HUES64 (cell line): Measurements from ENCODE around the gene HSD17B3.

Experiments used
- H3K27ac ChIP-seq: 2 replicates; pipeline ENCODE4 v1.7.0; 2013; ENCODE audit warnings: low read depth, low read length, inconsistent platforms
- H3K27me3 ChIP-seq: 2 replicates; pipeline ENCODE4 v1.6.1; 2013; ENCODE audit warnings: mild to moderate bottlenecking, low read length; ENCODE audit not compliant: insufficient read depth
- H3K36me3 ChIP-seq: 2 replicates; pipeline ENCODE4 v1.6.1; 2013; ENCODE audit warnings: mild to moderate bottlenecking, low read length; ENCODE audit not compliant: insufficient read depth
- H3K4me1 ChIP-seq: 2 replicates; pipeline ENCODE4 v1.6.1; 2013; ENCODE audit warnings: mild to moderate bottlenecking, low read length, moderate library complexity; ENCODE audit not compliant: insufficient read depth
- H3K4me3 ChIP-seq: 2 replicates; pipeline ENCODE4 v1.5.1; 2013; ENCODE audit warnings: mild to moderate bottlenecking, low read length, moderate library complexity
- H3K9ac ChIP-seq: 2 replicates; pipeline ENCODE4 v1.6.1; 2013; ENCODE audit warnings: mild to moderate bottlenecking, low read depth, low read length
- H3K9me3 ChIP-seq: 2 replicates; pipeline ENCODE4 v1.6.1; 2013; ENCODE audit warnings: low read depth, low read length; ENCODE audit not compliant: insufficient read depth
- WGBS: fragments of 150-250, 120-280 bp; methylation state at CpG from one replicate; pipeline ENCODE4 v1.1.7; 2013; ENCODE audit warnings: missing lambda C conversion rate; 5-methylcytosine and 5-hydroxymethylcytosine counted together

The HSD17B3 gene

GRCh38 chr9:96214635-96215034 is 87.3 kb downstream of the HSD17B3 start:
- H3K36me3 ChIP-seq, result no peaks in the 10 kb centered on the region
- no peak overlapping the region for H3K9ac ChIP-seq
- peaks cover 11% of the 10 kb centered on the region for H3K27me3 ChIP-seq
- peaks cover 15% of the 10 kb centered on the region for H3K4me1 ChIP-seq
- no peak overlapping the region for H3K4me3 ChIP-seq
- 48% methylated on average over 5 of the region's 5 CpGs for WGBS
- H3K9me3 ChIP-seq, result no peaks in the 10 kb centered on the region
- no peak overlapping the region for H3K27ac ChIP-seq

- H3K9ac ChIP-seq, result no peak overlapping the region
- H3K4me3 ChIP-seq, result no peak overlapping the region
- no peaks in the 10 kb centered on the region for H3K36me3 ChIP-seq
- H3K4me1 ChIP-seq, result peaks cover 6% of the 10 kb centered on the region
- WGBS, result 93% methylated on average over 7 of the region's 7 CpGs
- H3K27me3 ChIP-seq, result no peaks in the 10 kb centered on the region
- H3K27ac ChIP-seq, result no peak overlapping the region
- no peaks in the 10 kb centered on the region for H3K9me3 ChIP-seq
These were observed 92.3 kb downstream of the HSD17B3 start for GRCh38 chr9:96209407-96210271.

- Histone ChIP-seq H3K4me3 (no peak overlapping the region), H3K27ac (no peak overlapping the region), H3K27me3 (no peaks in the 10 kb centered on the region), H3K9ac (no peak overlapping the region), H3K4me1 (peaks cover 2% of the 10 kb centered on the region), H3K9me3 (no peaks in the 10 kb centered on the region), H3K36me3 (no peaks in the 10 kb centered on the region)
- 94% methylated on average over 11 of the region's 11 CpGs for WGBS
These were observed 95.7 kb downstream of the HSD17B3 start for GRCh38 chr9:96206156-96206751.

- Histone ChIP-seq H3K27me3 (no peaks in the 10 kb centered on the region), H3K27ac (no peak overlapping the region), H3K9ac (no peak overlapping the region), H3K4me1 (peaks cover 9% of the 10 kb centered on the region), H3K9me3 (no peaks in the 10 kb centered on the region), H3K36me3 (no peaks in the 10 kb centered on the region), H3K4me3 (no peak overlapping the region)
- WGBS, result 94% methylated on average over 2 of the region's 2 CpGs
These were observed 97.1 kb downstream of the HSD17B3 start for GRCh38 chr9:96204853-96205252.

GRCh38 chr9:96203867-96204501 is 98.0 kb downstream of the HSD17B3 start:
- Histone ChIP-seq H3K4me1 (peaks cover 9% of the 10 kb centered on the region), H3K4me3 (no peak overlapping the region), H3K9ac (no peak overlapping the region), H3K27me3 (no peaks in the 10 kb centered on the region), H3K9me3 (no peaks in the 10 kb centered on the region), H3K36me3 (no peaks in the 10 kb centered on the region), H3K27ac (no peak overlapping the region)
- WGBS, result 93% methylated on average over 17 of the region's 18 CpGs

- Histone ChIP-seq H3K4me3 (no peak overlapping the region), H3K27ac (no peak overlapping the region), H3K36me3 (no peaks in the 10 kb centered on the region), H3K27me3 (no peaks in the 10 kb centered on the region), H3K4me1 (peaks cover 9% of the 10 kb centered on the region), H3K9ac (no peak overlapping the region), H3K9me3 (no peaks in the 10 kb centered on the region)
- 94% methylated on average over 13 of the region's 13 CpGs for WGBS
These were observed 98.8 kb downstream of the HSD17B3 start for GRCh38 chr9:96202971-96203780.

GRCh38 chr9:96201140-96201539 is 100.8 kb downstream of the HSD17B3 start:
- H3K9ac ChIP-seq, result no peak overlapping the region
- H3K4me3 ChIP-seq, result no peak overlapping the region
- H3K27ac ChIP-seq, result no peak overlapping the region
- H3K27me3 ChIP-seq, result no peaks in the 10 kb centered on the region
- peaks cover 9% of the 10 kb centered on the region for H3K4me1 ChIP-seq
- no peaks in the 10 kb centered on the region for H3K9me3 ChIP-seq
- WGBS, result 56% methylated on average over 6 of the region's 6 CpGs
- H3K36me3 ChIP-seq, result no peaks in the 10 kb centered on the region

- H3K27ac ChIP-seq, result no peak overlapping the region
- H3K27me3 ChIP-seq, result no peaks in the 10 kb centered on the region
- H3K4me1 ChIP-seq, result peaks cover 9% of the 10 kb centered on the region
- H3K9ac ChIP-seq, result no peak overlapping the region
- 91% methylated on average over 5 of the region's 5 CpGs for WGBS
- no peaks in the 10 kb centered on the region for H3K9me3 ChIP-seq
- no peaks in the 10 kb centered on the region for H3K36me3 ChIP-seq
- H3K4me3 ChIP-seq, result no peak overlapping the region
These were observed 103.0 kb downstream of the HSD17B3 start for GRCh38 chr9:96199006-96199405.

- Histone ChIP-seq H3K9ac (no peak overlapping the region), H3K9me3 (peaks cover 9% of the 10 kb centered on the region), H3K4me3 (no peak overlapping the region), H3K36me3 (no peaks in the 10 kb centered on the region), H3K27me3 (no peaks in the 10 kb centered on the region), H3K27ac (no peak overlapping the region), H3K4me1 (no peaks in the 10 kb centered on the region)
- WGBS, result 94% methylated on average over 3 of the region's 3 CpGs
These were observed 106.4 kb downstream of the HSD17B3 start for GRCh38 chr9:96195541-96195940.

GRCh38 chr9:96193236-96193755 is 108.7 kb downstream of the HSD17B3 start:
- no peak overlapping the region for H3K9ac ChIP-seq
- H3K4me1 ChIP-seq, result no peaks in the 10 kb centered on the region
- H3K27me3 ChIP-seq, result no peaks in the 10 kb centered on the region
- WGBS, result 67% methylated on average over 4 of the region's 5 CpGs
- no peaks in the 10 kb centered on the region for H3K36me3 ChIP-seq
- H3K9me3 ChIP-seq, result peaks cover 18% of the 10 kb centered on the region
- H3K4me3 ChIP-seq, result no peak overlapping the region
- H3K27ac ChIP-seq, result no peak overlapping the region
